Measurements from ENCODE around the gene GSDMA. TPM values are rescaled to one million over a fixed set of nuclear protein-coding genes. Genes with fewer than 3 reads are reported as not detected.

The GSDMA gene
- total and polyA plus RNA-seq, 2 experiments from 2014 or later: not detected

DNA sequence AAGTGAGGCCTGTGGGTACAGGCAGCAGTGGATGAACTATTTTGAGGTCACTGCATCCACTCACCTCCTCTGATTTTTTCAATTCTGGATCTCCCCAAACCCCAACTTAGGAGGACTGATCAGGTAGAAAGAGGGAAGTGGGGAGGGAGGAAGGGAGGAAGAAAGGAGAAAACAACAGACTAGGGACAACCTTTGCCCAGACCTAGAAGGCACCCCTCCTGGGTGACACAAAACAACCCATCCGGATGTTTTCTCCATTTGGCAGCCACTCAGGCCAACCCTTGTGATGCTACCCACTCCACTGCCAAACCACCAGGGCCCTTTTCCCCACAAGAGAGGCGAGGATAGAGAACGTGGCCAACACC, 38.1 kb upstream of the GSDMA start:
- no peak overlapping the region for H3K27ac ChIP-seq
- TF ChIP-seq, protein P1, sequence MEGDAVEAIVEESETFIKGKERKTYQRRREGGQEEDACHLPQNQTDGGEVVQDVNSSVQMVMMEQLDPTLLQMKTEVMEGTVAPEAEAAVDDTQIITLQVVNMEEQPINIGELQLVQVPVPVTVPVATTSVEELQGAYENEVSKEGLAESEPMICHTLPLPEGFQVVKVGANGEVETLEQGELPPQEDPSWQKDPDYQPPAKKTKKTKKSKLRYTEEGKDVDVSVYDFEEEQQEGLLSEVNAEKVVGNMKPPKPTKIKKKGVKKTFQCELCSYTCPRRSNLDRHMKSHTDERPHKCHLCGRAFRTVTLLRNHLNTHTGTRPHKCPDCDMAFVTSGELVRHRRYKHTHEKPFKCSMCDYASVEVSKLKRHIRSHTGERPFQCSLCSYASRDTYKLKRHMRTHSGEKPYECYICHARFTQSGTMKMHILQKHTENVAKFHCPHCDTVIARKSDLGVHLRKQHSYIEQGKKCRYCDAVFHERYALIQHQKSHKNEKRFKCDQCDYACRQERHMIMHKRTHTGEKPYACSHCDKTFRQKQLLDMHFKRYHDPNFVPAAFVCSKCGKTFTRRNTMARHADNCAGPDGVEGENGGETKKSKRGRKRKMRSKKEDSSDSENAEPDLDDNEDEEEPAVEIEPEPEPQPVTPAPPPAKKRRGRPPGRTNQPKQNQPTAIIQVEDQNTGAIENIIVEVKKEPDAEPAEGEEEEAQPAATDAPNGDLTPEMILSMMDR (IDR thresholded peaks at IDR 0.05; ENCODE audit: low read depth, low read length): no peak
- H3K4me1 ChIP-seq (ENCODE audit: low read depth): peaks cover 27% of the 10 kb centered on the region
- H3K9me3 ChIP-seq (ENCODE audit: low read depth): no peaks in the 10 kb centered on the region
- peaks cover 7% of the 10 kb centered on the region for H3K36me3 ChIP-seq
- DNase-seq (ENCODE audit: low read depth in 1 of 2, low spot score in 1 of 2): no peak
- H3K27me3 ChIP-seq: no peaks in the 10 kb centered on the region
- H3K4me3 ChIP-seq: no peak overlapping the region

DNA sequence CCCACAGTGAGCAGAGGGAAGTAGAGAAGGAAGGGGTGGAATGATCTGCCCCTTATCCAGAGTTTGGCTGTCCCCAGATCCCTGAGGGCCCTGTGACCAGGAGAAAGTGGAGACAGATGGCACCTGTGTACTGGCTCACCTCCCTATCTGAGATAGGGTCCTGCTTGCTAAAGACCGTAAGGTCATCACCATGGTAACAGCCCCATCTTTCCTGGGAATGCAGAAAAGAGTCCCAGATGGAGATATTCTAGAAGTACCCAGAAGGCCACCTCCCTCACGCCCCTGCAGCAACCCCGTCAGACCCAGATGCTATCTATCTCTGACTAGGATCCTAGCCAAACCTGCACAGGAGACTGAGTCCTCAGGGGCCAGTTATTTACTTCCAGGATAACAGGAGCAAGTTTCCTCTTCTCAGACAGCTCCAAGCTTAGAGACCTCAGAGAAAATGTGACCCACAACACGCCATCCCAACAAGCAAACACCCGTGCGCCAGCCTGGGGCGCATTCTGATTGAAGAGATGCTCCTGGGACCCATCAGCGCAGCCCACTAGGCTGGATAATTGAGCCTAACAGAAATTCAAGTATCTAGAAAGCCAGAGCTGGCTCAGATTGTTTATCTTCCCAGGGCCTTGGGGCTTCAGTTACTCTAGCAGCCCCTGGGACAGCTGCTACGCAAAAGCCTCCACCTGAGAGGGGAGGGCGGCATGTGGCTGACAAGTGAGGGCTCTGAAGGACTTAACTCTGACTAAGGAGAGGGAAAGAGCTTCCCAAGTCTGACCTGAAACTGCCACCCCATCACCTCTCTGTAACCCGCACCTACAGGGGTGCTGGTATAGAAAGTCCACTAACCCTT, 37.3 kb upstream of the GSDMA start:
- peaks cover 7% of the 10 kb centered on the region for H3K36me3 ChIP-seq
- peaks cover 27% of the 10 kb centered on the region for H3K4me1 ChIP-seq (ENCODE audit: low read depth)
- H3K4me3 ChIP-seq: peak overlapping the region; percentile 94
- H3K27ac ChIP-seq: no peak overlapping the region
- TF ChIP-seq, protein P1 (IDR thresholded peaks at IDR 0.05; ENCODE audit: low read depth, low read length): no peak
- H3K9me3 ChIP-seq (ENCODE audit: low read depth): no peaks in the 10 kb centered on the region
- DNase-seq (ENCODE audit: low read depth in 1 of 2, low spot score in 1 of 2): peak in 1 of 2 donors; percentile 16
- H3K27me3 ChIP-seq: no peaks in the 10 kb centered on the region

DNA sequence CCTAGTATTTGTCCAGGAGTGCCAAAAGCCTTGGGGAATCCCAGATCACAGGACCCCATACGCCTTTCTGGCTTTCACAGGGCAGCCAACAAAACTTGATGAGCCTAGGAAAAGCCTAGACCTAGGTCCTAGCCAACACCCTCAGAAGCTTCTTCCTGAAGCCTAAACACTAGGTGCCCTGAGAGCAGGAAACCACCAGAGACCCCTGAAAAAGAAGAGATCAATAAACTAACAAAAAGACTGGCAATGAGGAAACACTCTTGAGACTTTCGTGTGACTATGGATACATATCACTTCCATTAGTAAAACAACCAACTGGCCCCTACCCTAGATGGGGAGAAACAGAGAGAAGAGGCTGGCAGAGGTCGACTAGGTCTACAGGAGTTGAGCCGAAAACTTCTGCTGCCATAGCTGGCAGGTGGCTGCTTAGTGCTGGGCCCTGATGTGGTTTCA, 36.6 kb upstream of the GSDMA start:
- Histone ChIP-seq H3K36me3 (peaks cover 7% of the 10 kb centered on the region), H3K27ac (no peak overlapping the region), H3K4me3 (peak overlapping the region; percentile 94), H3K9me3 (ENCODE audit: low read depth) (no peaks in the 10 kb centered on the region), H3K4me1 (ENCODE audit: low read depth) (peaks cover 22% of the 10 kb centered on the region), H3K27me3 (no peaks in the 10 kb centered on the region)
- TF ChIP-seq, protein P1 (IDR thresholded peaks at IDR 0.05; ENCODE audit: low read depth, low read length): no peak
- DNase-seq (ENCODE audit: low read depth in 1 of 2, low spot score in 1 of 2): peak in 1 of 2 donors; percentile 18

DNA sequence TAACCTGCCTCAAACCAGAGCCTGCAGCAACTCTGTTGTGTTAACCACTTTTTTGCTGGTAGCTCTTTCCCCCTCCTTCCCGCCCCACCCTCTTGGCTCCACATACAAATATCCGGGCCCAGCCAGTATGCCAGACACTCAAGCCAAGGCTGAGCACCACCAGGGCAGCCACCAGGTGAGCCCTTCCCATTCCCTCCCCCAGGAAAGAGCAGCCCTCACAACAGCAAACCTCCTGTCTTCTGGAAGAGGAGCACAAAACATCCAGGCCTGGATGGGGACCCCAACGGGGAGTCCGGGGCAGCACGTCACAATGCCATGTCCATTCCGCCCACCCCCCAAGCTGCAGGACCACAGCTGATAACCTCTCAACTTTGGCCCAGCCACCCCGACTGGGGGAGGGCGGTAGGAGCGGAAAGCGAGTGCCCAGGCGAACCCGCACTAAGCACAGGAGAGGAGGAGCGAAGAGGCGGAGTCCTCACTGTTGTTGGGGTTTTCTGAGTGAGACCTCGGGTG, 36.2 kb upstream of the GSDMA start:
- TF ChIP-seq, protein P1 (IDR thresholded peaks at IDR 0.05; ENCODE audit: low read depth, low read length): no peak
- DNase-seq (ENCODE audit: low read depth in 1 of 2, low spot score in 1 of 2): peak; percentile 33 to 69
- peaks cover 7% of the 10 kb centered on the region for H3K36me3 ChIP-seq
- H3K4me3 ChIP-seq: peak overlapping the region; percentile 94
- peak overlapping the region; percentile 89 for H3K27ac ChIP-seq
- H3K9me3 ChIP-seq (ENCODE audit: low read depth): no peaks in the 10 kb centered on the region
- H3K27me3 ChIP-seq: no peaks in the 10 kb centered on the region
- H3K4me1 ChIP-seq (ENCODE audit: low read depth): peaks cover 22% of the 10 kb centered on the region

DNA sequence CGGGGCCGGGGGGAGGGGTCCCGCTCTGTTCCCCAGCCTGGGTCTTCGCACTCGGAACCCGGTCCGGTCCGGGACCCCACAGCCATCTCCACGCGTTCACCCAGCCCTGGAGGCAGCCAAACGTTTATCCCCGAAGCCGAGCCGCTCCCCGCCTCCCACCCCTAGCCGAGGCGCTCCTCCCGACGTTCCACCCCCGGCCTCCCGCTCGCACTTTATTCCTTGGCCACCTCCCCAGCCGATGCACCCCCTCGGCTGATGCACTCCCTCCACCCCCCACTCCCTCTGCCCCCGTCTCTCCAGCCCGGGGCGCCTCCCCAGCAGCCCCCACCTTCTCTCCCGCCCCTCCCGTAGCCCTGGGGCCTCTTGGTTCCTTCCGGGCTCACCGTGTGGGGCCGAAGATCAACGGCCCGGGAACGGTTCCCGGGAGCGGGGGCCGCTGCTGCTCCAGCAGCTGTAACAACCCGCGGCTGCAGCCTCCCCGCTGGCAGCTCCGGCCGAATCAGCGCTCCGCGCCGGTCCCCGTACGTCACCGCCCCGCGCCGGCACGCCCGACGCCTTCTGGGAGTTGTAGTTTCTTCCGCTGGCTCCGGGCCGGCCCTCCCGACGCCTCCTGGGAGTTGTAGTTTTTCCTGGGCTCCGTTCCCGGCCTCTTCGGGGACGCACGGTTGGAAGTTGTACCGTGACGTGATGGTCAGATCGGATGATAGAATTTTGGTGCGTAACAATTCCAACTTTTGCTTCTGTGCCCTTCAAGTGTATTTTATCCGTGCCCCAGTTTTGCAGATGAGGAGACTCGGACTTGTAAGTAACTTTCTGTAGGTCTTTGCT, 35.5 kb upstream of the GSDMA start, which contains the start of the genes LRRC3C and ORMDL3:
Gene LRRC3C, plus strand, starts transcription at position 632 of the 828 bp plus-strand sequence. CDS start 13,792 bp downstream, outside the sequence.
Gene ORMDL3, minus strand, starts transcription at position 501 of the 828 bp plus-strand sequence. CDS start 3,398 bp downstream, outside the sequence.
- Histone ChIP-seq H3K9me3 (ENCODE audit: low read depth) (no peaks in the 10 kb centered on the region), H3K27me3 (no peaks in the 10 kb centered on the region), H3K4me1 (ENCODE audit: low read depth) (peaks cover 22% of the 10 kb centered on the region), H3K27ac (peak within 1 kb of the TSS; percentile 89), H3K36me3 (peaks cover 6% of the 10 kb centered on the region), H3K4me3 (peak within 1 kb of the TSS; percentile 94)
- TF ChIP-seq, protein P1 (IDR thresholded peaks at IDR 0.05; ENCODE audit: low read depth, low read length): no peak
- peak; percentile 95 to 97 for DNase-seq (ENCODE audit: low read depth in 1 of 2, low spot score in 1 of 2)
